22Rv1 (cell line): Measurements from ENCODE around the gene PIK3C3.

Experiments
- ZFX ChIP-seq: fragments of 450-650 bp; IDR thresholded peaks from 2 replicates; pipeline ENCODE4 v1.6.1; 2017; ENCODE audit warnings: antibody characterized with exemption, borderline replicate concordance
- TF ChIP-seq, protein P1 (sequence below): fragments of 450-650 bp; IDR thresholded peaks from 2 replicates; pipeline ENCODE4 v1.5.1; 2017; ENCODE audit warnings: mild to moderate bottlenecking

DNA sequence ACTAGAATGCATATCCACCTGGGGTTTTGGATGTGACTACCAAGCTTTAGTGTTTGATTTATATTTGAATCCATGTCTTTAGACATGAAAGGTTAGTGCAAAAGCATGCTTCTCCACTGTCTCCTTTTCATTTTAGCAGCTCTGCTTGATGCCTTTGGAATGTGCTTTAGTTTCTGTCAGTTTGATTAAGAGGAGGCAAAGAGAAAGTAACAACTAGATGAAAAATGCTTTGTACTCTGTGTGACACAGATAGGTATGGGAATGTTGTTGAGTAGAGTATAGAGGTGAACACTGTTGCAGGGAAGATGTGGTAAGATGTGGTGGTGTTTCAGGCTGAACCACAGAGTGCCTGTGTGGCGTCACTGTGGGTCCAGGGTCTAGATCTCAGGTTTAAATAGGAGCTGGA lies 19.8 kb downstream of the PIK3C3 start:
- TF ChIP-seq, protein P1, sequence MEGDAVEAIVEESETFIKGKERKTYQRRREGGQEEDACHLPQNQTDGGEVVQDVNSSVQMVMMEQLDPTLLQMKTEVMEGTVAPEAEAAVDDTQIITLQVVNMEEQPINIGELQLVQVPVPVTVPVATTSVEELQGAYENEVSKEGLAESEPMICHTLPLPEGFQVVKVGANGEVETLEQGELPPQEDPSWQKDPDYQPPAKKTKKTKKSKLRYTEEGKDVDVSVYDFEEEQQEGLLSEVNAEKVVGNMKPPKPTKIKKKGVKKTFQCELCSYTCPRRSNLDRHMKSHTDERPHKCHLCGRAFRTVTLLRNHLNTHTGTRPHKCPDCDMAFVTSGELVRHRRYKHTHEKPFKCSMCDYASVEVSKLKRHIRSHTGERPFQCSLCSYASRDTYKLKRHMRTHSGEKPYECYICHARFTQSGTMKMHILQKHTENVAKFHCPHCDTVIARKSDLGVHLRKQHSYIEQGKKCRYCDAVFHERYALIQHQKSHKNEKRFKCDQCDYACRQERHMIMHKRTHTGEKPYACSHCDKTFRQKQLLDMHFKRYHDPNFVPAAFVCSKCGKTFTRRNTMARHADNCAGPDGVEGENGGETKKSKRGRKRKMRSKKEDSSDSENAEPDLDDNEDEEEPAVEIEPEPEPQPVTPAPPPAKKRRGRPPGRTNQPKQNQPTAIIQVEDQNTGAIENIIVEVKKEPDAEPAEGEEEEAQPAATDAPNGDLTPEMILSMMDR, result no peak
- TF ChIP-seq ZFX, result no peak
